GM21723 (cell line): ENCODE measurements around the gene MMP10.

Experiments used
- ATAC-seq: cut with Tn5 transposase; IDR thresholded peaks from one replicate; pipeline ENCODE4 v1.9.1; 2021; ENCODE audit warnings: mild to moderate bottlenecking, moderate library complexity; ENCODE audit not compliant: unreplicated experiment

MMP10 gene

GRCh38 chr11:102780491-102780918 is at the start of gene MMP10:
MMP10 (minus strand) TSS chr11:102780628; CDS start chr11:102780591, 37 bp downstream.
- no peak for ATAC-seq

GRCh38 chr11:102829316-102830000 is 49.0 kb upstream of the MMP10 start:
- ATAC-seq: no peak

GRCh38 chr11:102824556-102824955 is 44.1 kb upstream of the MMP10 start:
- ATAC-seq: no peak

- ATAC-seq: no peak
Measured at GRCh38 chr11:102819491-102819890, 39.1 kb upstream of the MMP10 start.

GRCh38 chr11:102813484-102813883 is 33.1 kb upstream of the MMP10 start:
- ATAC-seq: no peak

- no peak for ATAC-seq
Measured at GRCh38 chr11:102812188-102812587, 31.8 kb upstream of the MMP10 start.

- ATAC-seq: no peak
Measured at GRCh38 chr11:102810950-102811660, 30.7 kb upstream of the MMP10 start.

GRCh38 chr11:102809971-102810370 is 29.5 kb upstream of the MMP10 start:
- no peak for ATAC-seq

GRCh38 chr11:102807921-102808320 is 27.5 kb upstream of the MMP10 start:
- peak; percentile 79 for ATAC-seq

GRCh38 chr11:102806296-102806695 is 25.9 kb upstream of the MMP10 start:
- ATAC-seq: no peak

- no peak for ATAC-seq
Measured at GRCh38 chr11:102802341-102802740, 21.9 kb upstream of the MMP10 start.

GRCh38 chr11:102800767-102801166 is 20.3 kb upstream of the MMP10 start:
- no peak for ATAC-seq

- no peak for ATAC-seq
Measured at GRCh38 chr11:102799681-102800340, 19.4 kb upstream of the MMP10 start.

- ATAC-seq: no peak
Measured at GRCh38 chr11:102798012-102798746, 17.8 kb upstream of the MMP10 start, which contains the start of gene MMP1. MMP1 (minus strand) TSS chr11:102798160; CDS start chr11:102798092, 68 bp downstream.

GRCh38 chr11:102794382-102794781 is 14.0 kb upstream of the MMP10 start:
- ATAC-seq: peak; percentile 94

GRCh38 chr11:102793677-102794290 is 13.4 kb upstream of the MMP10 start:
- ATAC-seq: no peak

GRCh38 chr11:102792604-102793003 is 12.2 kb upstream of the MMP10 start:
- ATAC-seq: no peak

GRCh38 chr11:102791271-102792036 is 11.0 kb upstream of the MMP10 start:
- ATAC-seq: no peak

GRCh38 chr11:102788334-102788995 is 8.0 kb upstream of the MMP10 start:
- ATAC-seq: no peak
